ENCODE measurements around the gene PPP2R2C.

PPP2R2C gene

GRCh38 chr4:6506616-6507140 lies 34.3 kb upstream of the PPP2R2C start:
- H3K79me2 ChIP-seq, result no peaks in the 10 kb centered on the region
- no peaks in the 10 kb centered on the region for H3K36me3 ChIP-seq (ENCODE audit: control insufficient read depth, insufficient read depth, low read length)
- H3K9ac ChIP-seq, result no peak overlapping the region
- TF ChIP-seq, protein P1, sequence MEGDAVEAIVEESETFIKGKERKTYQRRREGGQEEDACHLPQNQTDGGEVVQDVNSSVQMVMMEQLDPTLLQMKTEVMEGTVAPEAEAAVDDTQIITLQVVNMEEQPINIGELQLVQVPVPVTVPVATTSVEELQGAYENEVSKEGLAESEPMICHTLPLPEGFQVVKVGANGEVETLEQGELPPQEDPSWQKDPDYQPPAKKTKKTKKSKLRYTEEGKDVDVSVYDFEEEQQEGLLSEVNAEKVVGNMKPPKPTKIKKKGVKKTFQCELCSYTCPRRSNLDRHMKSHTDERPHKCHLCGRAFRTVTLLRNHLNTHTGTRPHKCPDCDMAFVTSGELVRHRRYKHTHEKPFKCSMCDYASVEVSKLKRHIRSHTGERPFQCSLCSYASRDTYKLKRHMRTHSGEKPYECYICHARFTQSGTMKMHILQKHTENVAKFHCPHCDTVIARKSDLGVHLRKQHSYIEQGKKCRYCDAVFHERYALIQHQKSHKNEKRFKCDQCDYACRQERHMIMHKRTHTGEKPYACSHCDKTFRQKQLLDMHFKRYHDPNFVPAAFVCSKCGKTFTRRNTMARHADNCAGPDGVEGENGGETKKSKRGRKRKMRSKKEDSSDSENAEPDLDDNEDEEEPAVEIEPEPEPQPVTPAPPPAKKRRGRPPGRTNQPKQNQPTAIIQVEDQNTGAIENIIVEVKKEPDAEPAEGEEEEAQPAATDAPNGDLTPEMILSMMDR (IDR thresholded peaks at IDR 0.05), result no peak
- no peak overlapping the region for H3K27ac ChIP-seq
- H3K4me1 ChIP-seq, result no peaks in the 10 kb centered on the region
- peaks cover 3% of the 10 kb centered on the region for H3K27me3 ChIP-seq (ENCODE audit: control insufficient read depth, insufficient read depth, low read length)
- no peaks in the 10 kb centered on the region for H3K9me3 ChIP-seq (ENCODE audit: control insufficient read depth, low read length)
- H2AFZ ChIP-seq, result no peak overlapping the region
- H3K4me2 ChIP-seq (ENCODE audit: low read length), result no peak overlapping the region
- no peak overlapping the region for H3K4me3 ChIP-seq (ENCODE audit: low read depth, low read length)

DNA sequence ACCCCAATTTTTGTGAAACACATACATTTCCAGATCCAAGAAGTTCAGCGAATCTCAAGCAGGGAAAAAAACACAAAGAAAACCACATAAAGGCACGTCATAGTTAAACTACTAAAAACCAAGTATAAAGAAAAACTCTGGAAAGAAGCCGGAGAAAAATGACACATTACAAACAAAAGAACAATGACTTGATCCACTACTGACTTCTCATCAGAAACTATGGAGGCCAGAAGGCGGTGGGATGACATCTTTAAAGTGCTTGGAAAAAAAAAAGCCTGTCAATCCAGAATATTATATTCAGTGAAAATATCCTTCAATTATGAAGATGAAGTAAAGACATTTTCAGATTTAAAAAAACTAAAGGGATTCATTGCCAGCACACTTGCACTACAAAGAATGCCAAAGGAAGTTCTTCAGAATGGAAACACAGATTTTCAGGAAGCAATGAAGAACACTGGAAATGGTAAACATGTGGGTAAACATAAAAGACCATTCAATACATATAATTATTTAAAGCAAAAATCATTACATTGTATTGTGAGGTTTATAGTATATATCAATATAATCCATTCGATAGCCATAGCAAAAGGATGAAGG lies 32.6 kb upstream of the PPP2R2C start:
- no peak overlapping the region for H3K4me3 ChIP-seq (ENCODE audit: low read depth, low read length)
- no peaks in the 10 kb centered on the region for H3K79me2 ChIP-seq
- H3K9ac ChIP-seq, result no peak overlapping the region
- H3K4me2 ChIP-seq (ENCODE audit: low read length), result no peak overlapping the region
- no peaks in the 10 kb centered on the region for H3K9me3 ChIP-seq (ENCODE audit: control insufficient read depth, low read length)
- no peaks in the 10 kb centered on the region for H3K36me3 ChIP-seq (ENCODE audit: control insufficient read depth, insufficient read depth, low read length)
- TF ChIP-seq, protein P1 (IDR thresholded peaks at IDR 0.05), result no peak
- H3K27ac ChIP-seq, result no peak overlapping the region
- H3K27me3 ChIP-seq (ENCODE audit: control insufficient read depth, insufficient read depth, low read length), result peaks cover 3% of the 10 kb centered on the region
- no peak overlapping the region for H2AFZ ChIP-seq
- no peaks in the 10 kb centered on the region for H3K4me1 ChIP-seq

GRCh38 chr4:6502747-6503465 lies 30.5 kb upstream of the PPP2R2C start:
- Histone ChIP-seq H2AFZ (no peak overlapping the region), H3K27me3 (ENCODE audit: control insufficient read depth, insufficient read depth, low read length) (peaks cover 3% of the 10 kb centered on the region), H3K79me2 (no peaks in the 10 kb centered on the region), H3K9ac (no peak overlapping the region), H3K27ac (no peak overlapping the region), H3K9me3 (ENCODE audit: control insufficient read depth, low read length) (no peaks in the 10 kb centered on the region), H3K4me3 (ENCODE audit: low read depth, low read length) (no peak overlapping the region), H3K4me1 (no peaks in the 10 kb centered on the region), H3K4me2 (ENCODE audit: low read length) (no peak overlapping the region), H3K36me3 (ENCODE audit: control insufficient read depth, insufficient read depth, low read length) (no peaks in the 10 kb centered on the region)
- TF ChIP-seq, protein P1 (IDR thresholded peaks at IDR 0.05), result no peak

DNA sequence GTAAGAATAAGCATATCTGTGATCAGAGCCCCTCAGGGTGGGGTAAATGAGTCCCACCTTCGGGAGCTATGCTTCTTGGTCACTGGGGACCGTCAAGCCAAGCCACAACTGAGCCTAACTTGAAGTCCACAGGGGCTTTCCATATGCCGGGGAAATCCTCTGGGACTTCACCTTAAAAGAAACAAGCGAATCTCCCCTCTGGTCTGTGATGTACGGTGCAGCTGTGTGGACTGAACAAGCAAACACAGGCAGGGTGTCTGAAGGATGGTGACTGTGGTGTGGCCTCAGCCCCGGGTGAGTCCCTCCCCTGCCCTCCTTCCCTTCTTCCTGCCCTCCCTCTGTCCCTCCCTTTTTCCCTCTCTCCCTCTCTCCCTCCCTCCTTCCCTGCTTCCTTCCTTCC lies 29.7 kb upstream of the PPP2R2C start:
- no peaks in the 10 kb centered on the region for H3K79me2 ChIP-seq
- H3K4me2 ChIP-seq (ENCODE audit: low read length), result no peak overlapping the region
- no peak overlapping the region for H3K27ac ChIP-seq
- TF ChIP-seq, protein P1 (IDR thresholded peaks at IDR 0.05), result no peak
- no peak overlapping the region for H3K9ac ChIP-seq
- no peaks in the 10 kb centered on the region for H3K9me3 ChIP-seq (ENCODE audit: control insufficient read depth, low read length)
- H3K27me3 ChIP-seq (ENCODE audit: control insufficient read depth, insufficient read depth, low read length), result peaks cover 3% of the 10 kb centered on the region
- no peaks in the 10 kb centered on the region for H3K36me3 ChIP-seq (ENCODE audit: control insufficient read depth, insufficient read depth, low read length)
- no peak overlapping the region for H2AFZ ChIP-seq
- no peaks in the 10 kb centered on the region for H3K4me1 ChIP-seq
- H3K4me3 ChIP-seq (ENCODE audit: low read depth, low read length), result no peak overlapping the region

All from parathyroid adenoma (tissue), 2 donors.